ENCODE results near the gene DHX8. TPM values are rescaled to one million over a fixed set of nuclear protein-coding genes. Genes with fewer than 3 reads are reported as not detected.

DHX8 gene
- total and polyA plus RNA-seq, 2 of the 8 experiments (the other 6 are each of a cell fraction or from before 2014, with no cell fraction given): 30.5 to 59.4 TPM

DNA sequence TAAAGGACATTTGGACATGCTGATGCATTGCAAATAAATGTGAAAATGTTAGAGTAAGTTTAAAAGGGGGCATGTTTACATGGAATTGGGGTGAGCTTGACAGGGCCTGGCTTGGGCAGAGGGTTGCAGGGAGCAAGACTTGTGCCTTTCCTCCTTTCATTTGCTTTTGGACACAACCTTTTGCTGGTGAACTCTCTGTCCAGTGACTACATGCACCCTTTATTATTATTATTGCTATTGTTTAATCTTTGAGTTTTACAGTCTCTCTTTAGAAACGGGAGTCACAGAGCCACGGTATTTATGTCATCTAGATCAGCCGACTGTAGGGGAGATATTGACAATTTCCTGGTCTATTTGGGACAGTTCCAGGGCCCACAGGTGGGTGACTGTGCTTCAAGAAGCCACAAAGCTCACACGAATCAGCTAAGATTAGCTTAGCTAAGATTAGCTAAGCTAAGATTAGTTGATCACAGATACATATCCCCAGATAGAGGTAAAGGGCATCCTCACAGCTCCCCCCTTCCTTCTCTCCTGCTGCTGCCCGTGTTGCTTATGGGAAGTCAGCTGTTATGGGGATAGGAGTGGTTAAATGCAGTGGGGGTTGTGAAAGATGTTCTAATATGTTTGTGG lies 91.2 kb downstream of the DHX8 start:
- H3K56ac ChIP-seq (replicated peaks; ENCODE audit: insufficient read length, low read depth, low read length): no peak overlapping the region
- no peak overlapping the region for H3K27ac ChIP-seq (ENCODE audit: low read depth, low read length)
- no peak overlapping the region for H2AK5ac ChIP-seq (ENCODE audit: low read depth, low read length)
- no peak overlapping the region for H3K23ac ChIP-seq (ENCODE audit: insufficient read length)
- ChIA-PET POLR2A (ENCODE audit: partially characterized antibody) (interaction anchor here (1.8 to 2.2 kb wide), 2 partner anchors 29 to 47 kb away, joined by 6 to 7 read pairs; partner anchors contain the start of gene ETV4), CTCF (ENCODE audit: partially characterized antibody) (interaction anchor here (0.6 to 12.3 kb wide), 13 partner anchors 8 to 186 kb away, joined by 3 to 220 read pairs (median 4); partner anchors contain the start of gene SOST)
- no peaks in the 10 kb centered on the region for H3K9me3 ChIP-seq (ENCODE audit: insufficient read depth in 2 of 2, low read depth in 1 of 2, low read length in 1 of 2)
- no peak overlapping the region for H2AFZ ChIP-seq (ENCODE audit: low read length)
- no peaks in the 10 kb centered on the region for H3K36me3 ChIP-seq (ENCODE audit: control insufficient read depth in 2 of 4, insufficient read depth in 4 of 4, low read length in 3 of 4)
- no peaks in the 10 kb centered on the region for H3K79me1 ChIP-seq (ENCODE audit: low read depth, low read length)
- no peak overlapping the region for H3K4ac ChIP-seq (replicated peaks; ENCODE audit: insufficient read length, low read depth, low read length)
- no peaks in the 10 kb centered on the region for H3K27me3 ChIP-seq (replicated peaks in 1 of 4; ENCODE audit: control insufficient read depth in 3 of 4, extremely low read depth in 1 of 4, insufficient read depth in 3 of 4, low read length in 3 of 4)
- FAIRE-seq (no peak), DNase-seq (ENCODE audit: low read depth in 1 of 2, low spot score in 2 of 2) (no peak)
- H4K91ac ChIP-seq (replicated peaks; ENCODE audit: insufficient read length, low read length): no peak overlapping the region
- no peak overlapping the region for H3K14ac ChIP-seq (ENCODE audit: insufficient read length)
- H4K8ac ChIP-seq (ENCODE audit: extremely low read depth, insufficient read depth, low read length): no peak overlapping the region
- no peak overlapping the region for H3K18ac ChIP-seq (ENCODE audit: extremely low read depth, low read length)
- 0 out of 2 replicates have a peak overlapping the region, but pooled peaks have one; percentile 29 for H2BK12ac ChIP-seq (ENCODE audit: low read depth, low read length)
- H4K20me1 ChIP-seq (replicated peaks in 1 of 2; ENCODE audit: control insufficient read depth in 1 of 2, insufficient read depth in 2 of 2, low read length in 2 of 2): no peaks in the 10 kb centered on the region
- H3K9ac ChIP-seq (replicated peaks in 1 of 4; ENCODE audit: extremely low read depth in 1 of 4, low read depth in 3 of 4, low read length in 3 of 4): no peak overlapping the region
- no peak overlapping the region for H4K5ac ChIP-seq (ENCODE audit: insufficient read length, low read depth, low read length)
- no peaks in the 10 kb centered on the region; the same call in 1 of the 2 replicates for H3K23me2 ChIP-seq (ENCODE audit: low read depth, low read length)
- peaks cover 6 to 21% (median 13%) of the 10 kb centered on the region in 4 experiments; a peak in 5 of 7 replicates for H3K4me1 ChIP-seq (replicated peaks in 1 of 4; ENCODE audit: control insufficient read depth in 3 of 4, insufficient read depth in 4 of 4, low read length in 3 of 4)
- H3K79me2 ChIP-seq (ENCODE audit: control insufficient read depth in 1 of 2, insufficient read depth in 2 of 2, low read length in 2 of 2): no peaks in the 10 kb centered on the region
- H3K4me2 ChIP-seq (ENCODE audit: insufficient read depth in 1 of 2, low read depth in 2 of 2, low read length in 2 of 2): no peak overlapping the region
- H2BK15ac ChIP-seq (ENCODE audit: low read length): peak overlapping the region; percentile 89; the same call in 1 of the 2 replicates
- H3K4me3 ChIP-seq (ENCODE audit: extremely low read depth in 1 of 4, insufficient read depth in 2 of 4, low read depth in 3 of 4, low read length in 4 of 4): no peak overlapping the region
- H2BK5ac ChIP-seq (ENCODE audit: low read depth, low read length): 0 out of 2 replicates have a peak overlapping the region, but pooled peaks have one; percentile 12
- H2BK20ac ChIP-seq (ENCODE audit: low read length): 0 out of 2 replicates have a peak overlapping the region, but pooled peaks have one; percentile 64
- 72% methylated on average over 5 of the region's 5 CpGs; no CpG with 5 or more reads in 1 of the 2 experiments for WGBS, 2 experiments (ENCODE audit: extremely low coverage in 1 of 2, insufficient coverage in 1 of 2, insufficient read length in 1 of 2, insufficient replicate concordance in 2 of 2, low coverage in 1 of 2, low lambda C conversion rate in 2 of 2, missing lambda C conversion rate in 1 of 2)
- H2BK120ac ChIP-seq (replicated peaks; ENCODE audit: low read depth, low read length): no peak overlapping the region
- TF ChIP-seq RFX5 (IDR thresholded peaks at IDR 0.05; ENCODE audit: borderline replicate concordance, low read depth, low read length): no peak
- no peak for TF ChIP-seq TEAD4 (IDR thresholded peaks at IDR 0.05; ENCODE audit: low read depth, low read length)
- TF ChIP-seq KDM1A (IDR thresholded peaks at IDR 0.05; ENCODE audit: borderline replicate concordance, low read length): no peak
- no peak for TF ChIP-seq TAF7 (optimal IDR thresholded peaks at IDR 0.05; ENCODE audit: borderline replicate concordance, low read depth, low read length)
- TF ChIP-seq JUN (IDR thresholded peaks at IDR 0.05; ENCODE audit: low read depth, low read length): no peak
- TF ChIP-seq, protein P1, sequence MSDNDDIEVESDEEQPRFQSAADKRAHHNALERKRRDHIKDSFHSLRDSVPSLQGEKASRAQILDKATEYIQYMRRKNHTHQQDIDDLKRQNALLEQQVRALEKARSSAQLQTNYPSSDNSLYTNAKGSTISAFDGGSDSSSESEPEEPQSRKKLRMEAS (IDR thresholded peaks at IDR 0.05): no peak
- no peak for TF ChIP-seq TBP (IDR thresholded peaks at IDR 0.05; ENCODE audit: low read depth, low read length)
- TF ChIP-seq, protein P2, sequence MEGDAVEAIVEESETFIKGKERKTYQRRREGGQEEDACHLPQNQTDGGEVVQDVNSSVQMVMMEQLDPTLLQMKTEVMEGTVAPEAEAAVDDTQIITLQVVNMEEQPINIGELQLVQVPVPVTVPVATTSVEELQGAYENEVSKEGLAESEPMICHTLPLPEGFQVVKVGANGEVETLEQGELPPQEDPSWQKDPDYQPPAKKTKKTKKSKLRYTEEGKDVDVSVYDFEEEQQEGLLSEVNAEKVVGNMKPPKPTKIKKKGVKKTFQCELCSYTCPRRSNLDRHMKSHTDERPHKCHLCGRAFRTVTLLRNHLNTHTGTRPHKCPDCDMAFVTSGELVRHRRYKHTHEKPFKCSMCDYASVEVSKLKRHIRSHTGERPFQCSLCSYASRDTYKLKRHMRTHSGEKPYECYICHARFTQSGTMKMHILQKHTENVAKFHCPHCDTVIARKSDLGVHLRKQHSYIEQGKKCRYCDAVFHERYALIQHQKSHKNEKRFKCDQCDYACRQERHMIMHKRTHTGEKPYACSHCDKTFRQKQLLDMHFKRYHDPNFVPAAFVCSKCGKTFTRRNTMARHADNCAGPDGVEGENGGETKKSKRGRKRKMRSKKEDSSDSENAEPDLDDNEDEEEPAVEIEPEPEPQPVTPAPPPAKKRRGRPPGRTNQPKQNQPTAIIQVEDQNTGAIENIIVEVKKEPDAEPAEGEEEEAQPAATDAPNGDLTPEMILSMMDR (IDR thresholded peaks at IDR 0.05; ENCODE audit: control extremely low read depth in 1 of 3, insufficient read depth in 1 of 3, low read depth in 1 of 3, low read length in 3 of 3): no peak
- no peak for TF ChIP-seq BCL11A (IDR thresholded peaks at IDR 0.05; ENCODE audit: low read depth in 2 of 2, low read length in 2 of 2)
- no peak for TF ChIP-seq JUND (IDR thresholded peaks at IDR 0.05; ENCODE audit: low read length)

Data from H1 (cell line).